Adipocyte (in vitro differentiated cells): ENCODE results near the gene THOC5.
A peak's percentile ranks its signal among the peaks of the same experiment; 100 is the strongest.
"Not testable (repeated sequence)": the region's sequence is repeated elsewhere in the genome, so short reads cannot be mapped to it uniquely, and the experiment has no call there.

Experiments
- DNase-seq: peaks from one replicate; pipeline ENCODE4 v3.0.0-alpha.2; 2015; ENCODE audit warnings: low read depth
- H3K27me3 ChIP-seq: replicated peaks from 2 replicates; pipeline ENCODE4 v1.7.0; 2013; ENCODE audit warnings: mild to moderate bottlenecking, low read length, moderate library complexity; ENCODE audit not compliant: control insufficient read depth, insufficient read depth
- H3K36me3 ChIP-seq: 2 replicates; pipeline ENCODE4 v1.7.0; 2013; ENCODE audit warnings: low read length, mild to moderate bottlenecking, moderate library complexity; ENCODE audit not compliant: control insufficient read depth, insufficient read depth, severe bottlenecking
- H3K4me1 ChIP-seq: 2 replicates; pipeline ENCODE4 v1.7.0; 2013; ENCODE audit warnings: mild to moderate bottlenecking, low read length, moderate library complexity; ENCODE audit not compliant: control insufficient read depth, insufficient read depth
- H3K4me3 ChIP-seq: 2 replicates; pipeline ENCODE4 v1.7.0; 2013; ENCODE audit warnings: mild to moderate bottlenecking, low read length, moderate library complexity
- H3K9ac ChIP-seq: 2 replicates; pipeline ENCODE4 v1.7.0; 2013; ENCODE audit warnings: mild to moderate bottlenecking, low read length, moderate library complexity
- H3K9me3 ChIP-seq: 2 replicates; pipeline ENCODE4 v1.7.0; 2013; ENCODE audit warnings: mild to moderate bottlenecking, low read length, moderate library complexity; ENCODE audit not compliant: control insufficient read depth

THOC5 gene

DNA sequence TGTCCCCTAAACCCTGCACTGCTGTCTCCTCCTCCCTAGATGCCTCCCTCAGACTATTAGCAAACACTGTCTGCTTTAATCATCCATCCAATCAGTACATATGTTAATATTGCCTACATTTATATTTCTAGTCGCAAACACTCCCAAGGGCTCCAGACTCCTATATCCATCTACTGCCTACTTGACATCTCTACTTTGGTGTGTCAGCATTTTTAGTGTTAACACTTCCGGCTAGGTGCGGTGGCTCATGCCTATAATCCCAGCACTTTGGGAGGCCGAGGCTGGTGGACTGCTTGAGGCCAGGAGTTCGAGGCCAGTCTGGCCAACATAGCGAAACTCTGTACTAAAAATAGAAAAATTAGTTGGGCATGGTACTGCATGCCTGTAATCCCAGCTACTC lies 5.5 kb upstream of the THOC5 start:
- peaks cover 11% of the 10 kb centered on the region for H3K4me1 ChIP-seq
- peaks cover 21% of the 10 kb centered on the region for H3K36me3 ChIP-seq
- no peak overlapping the region for H3K9ac ChIP-seq
- DNase-seq = no peak
- H3K9me3 ChIP-seq = no peaks in the 10 kb centered on the region
- H3K27me3 ChIP-seq = no peaks in the 10 kb centered on the region
- H3K4me3 ChIP-seq = no peak overlapping the region

- Histone ChIP-seq H3K9ac (no peak overlapping the region), H3K4me3 (no peak overlapping the region), H3K27me3 (no peaks in the 10 kb centered on the region), H3K9me3 (no peaks in the 10 kb centered on the region), H3K36me3 (peaks cover 15% of the 10 kb centered on the region), H3K4me1 (peaks cover 13% of the 10 kb centered on the region)
- DNase-seq = peak; percentile 38
These were observed 1.6 kb upstream of the THOC5 start for GRCh38 chr22:29555065-29555644.

- Histone ChIP-seq H3K9ac (peak overlapping the region; percentile 91), H3K36me3 (peaks cover 22% of the 10 kb centered on the region), H3K4me3 (peak overlapping the region; percentile 95), H3K4me1 (peaks cover 16% of the 10 kb centered on the region)
- H3K9me3 ChIP-seq, H3K27me3 ChIP-seq, DNase-seq: not testable (repeated sequence)
These were observed 1.2 kb downstream of the THOC5 start for GRCh38 chr22:29552357-29552756.

GRCh38 chr22:29550005-29550404 lies 3.6 kb downstream of the THOC5 start:
- no peak for DNase-seq
- Histone ChIP-seq H3K27me3 (no peaks in the 10 kb centered on the region), H3K9ac (no peak overlapping the region), H3K4me3 (no peak overlapping the region), H3K36me3 (peaks cover 20% of the 10 kb centered on the region), H3K9me3 (no peaks in the 10 kb centered on the region), H3K4me1 (peaks cover 16% of the 10 kb centered on the region)

DNA sequence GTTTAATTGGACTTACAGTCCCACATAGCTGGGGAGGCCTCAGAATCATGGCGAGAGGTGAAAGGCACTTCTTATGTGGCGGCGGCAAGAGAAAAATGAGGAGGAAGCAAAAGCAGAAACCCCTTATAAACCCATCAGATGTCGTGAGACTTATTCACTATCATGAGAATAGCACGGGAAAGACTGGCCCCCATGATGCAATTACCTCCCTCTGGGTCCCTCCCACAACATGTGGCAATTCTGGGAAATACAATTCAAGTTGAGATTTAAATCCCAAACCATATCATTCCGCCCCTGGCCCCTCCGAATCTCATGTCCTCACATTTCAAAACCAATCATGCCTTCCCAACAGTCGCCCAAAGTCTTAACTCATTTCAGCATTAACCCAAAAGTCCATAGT lies 8.5 kb downstream of the THOC5 start:
- H3K36me3 ChIP-seq = peaks cover 64% of the 10 kb centered on the region

DNA sequence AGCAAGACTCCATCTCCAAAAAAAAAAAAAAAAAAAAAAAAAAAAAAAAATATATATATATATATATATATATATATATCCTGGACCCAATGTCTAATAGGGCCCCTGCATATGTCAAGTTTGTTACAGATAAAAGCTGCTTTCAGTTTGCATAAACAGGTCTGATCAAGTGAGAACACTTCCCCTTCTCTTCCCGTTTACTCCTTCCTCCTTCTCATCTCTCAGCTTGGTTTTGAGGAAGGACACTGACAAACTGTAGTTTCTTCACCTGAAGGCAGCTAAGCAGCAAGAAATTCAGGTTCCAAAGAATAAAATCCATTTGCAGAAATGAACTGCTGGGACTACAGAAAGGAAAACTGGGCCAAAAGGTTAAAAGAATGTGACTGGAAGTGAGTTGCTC lies 11.7 kb downstream of the THOC5 start:
- Histone ChIP-seq H3K36me3 (peaks cover 73% of the 10 kb centered on the region), H3K4me1 (peaks cover 3% of the 10 kb centered on the region), H3K9ac (no peak overlapping the region), H3K9me3 (no peaks in the 10 kb centered on the region), H3K4me3 (no peak overlapping the region), H3K27me3 (no peaks in the 10 kb centered on the region)
- DNase-seq = no peak

More for the DNA sequence above, 8.5 kb downstream of the THOC5 start:
- not testable (repeated sequence) for H3K4me3 ChIP-seq, H3K9me3 ChIP-seq, H3K9ac ChIP-seq, DNase-seq, H3K27me3 ChIP-seq, H3K4me1 ChIP-seq

- Histone ChIP-seq H3K4me1 (no peaks in the 10 kb centered on the region), H3K4me3 (no peak overlapping the region), H3K9ac (no peak overlapping the region), H3K27me3 (no peaks in the 10 kb centered on the region), H3K36me3 (peaks cover 86% of the 10 kb centered on the region), H3K9me3 (peaks cover under 1% of the 10 kb centered on the region)
- no peak for DNase-seq
These were observed 14.5 kb downstream of the THOC5 start for GRCh38 chr22:29539105-29539504.

DNA sequence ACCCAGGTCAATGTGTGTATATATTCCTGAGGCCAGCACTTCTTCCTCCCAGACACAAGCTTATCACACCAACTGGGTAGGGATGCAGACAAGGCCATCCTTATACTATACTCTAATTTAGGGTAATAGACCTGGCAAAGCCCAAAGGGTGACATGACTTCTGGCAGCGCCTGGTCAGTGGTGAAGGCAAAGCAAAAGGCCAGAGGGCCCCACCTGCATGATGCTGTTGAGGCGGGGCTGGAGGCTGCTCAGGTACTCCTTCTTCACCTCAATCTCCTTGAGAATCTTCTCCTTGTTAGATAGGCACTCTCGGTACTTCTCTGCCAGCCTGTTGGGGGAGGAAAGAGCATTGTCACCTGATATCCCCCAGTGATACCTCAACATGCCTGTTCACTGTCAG lies 17.1 kb downstream of the THOC5 start:
- H3K27me3 ChIP-seq = no peaks in the 10 kb centered on the region
- H3K9ac ChIP-seq = no peak overlapping the region
- no peak overlapping the region for H3K4me3 ChIP-seq
- no peak for DNase-seq
- peaks cover 91% of the 10 kb centered on the region for H3K36me3 ChIP-seq
- H3K9me3 ChIP-seq = peaks cover 4% of the 10 kb centered on the region
- H3K4me1 ChIP-seq = no peaks in the 10 kb centered on the region

GRCh38 chr22:29531419-29531818 lies 22.1 kb downstream of the THOC5 start:
- no peaks in the 10 kb centered on the region for H3K27me3 ChIP-seq
- peaks cover 89% of the 10 kb centered on the region for H3K36me3 ChIP-seq
- H3K9me3 ChIP-seq = peaks cover 4% of the 10 kb centered on the region
- H3K9ac ChIP-seq = no peak overlapping the region
- H3K4me1 ChIP-seq = no peaks in the 10 kb centered on the region
- H3K4me3 ChIP-seq = no peak overlapping the region
- DNase-seq = no peak

DNA sequence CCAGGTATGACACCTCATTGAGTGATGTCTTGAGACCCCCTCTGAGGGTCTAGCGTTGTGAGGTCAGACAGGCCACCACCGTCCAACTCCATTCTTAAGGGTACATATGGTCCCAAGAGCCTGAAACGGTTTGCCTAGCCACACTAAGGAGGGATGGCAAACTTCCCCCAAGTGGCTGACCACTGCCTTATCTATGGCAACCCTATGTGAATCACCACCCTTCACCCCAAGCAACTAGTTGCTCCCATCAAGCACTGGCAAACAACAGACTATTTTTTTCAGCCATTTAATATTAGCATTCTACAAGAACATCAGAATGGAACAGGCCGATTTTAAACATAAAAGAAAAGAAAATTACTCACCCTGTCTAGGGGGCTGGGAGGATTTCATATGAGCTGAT lies 22.8 kb downstream of the THOC5 start:
- H3K27me3 ChIP-seq = no peaks in the 10 kb centered on the region
- no peak overlapping the region for H3K9ac ChIP-seq
- DNase-seq = no peak
- no peak overlapping the region for H3K4me3 ChIP-seq
- peaks cover 86% of the 10 kb centered on the region for H3K36me3 ChIP-seq
- H3K9me3 ChIP-seq = peaks cover 4% of the 10 kb centered on the region
- peaks cover 2% of the 10 kb centered on the region for H3K4me1 ChIP-seq

- Histone ChIP-seq H3K36me3 (peaks cover 89% of the 10 kb centered on the region), H3K9ac (no peak overlapping the region), H3K27me3 (no peaks in the 10 kb centered on the region), H3K4me1 (peaks cover 11% of the 10 kb centered on the region), H3K4me3 (no peak overlapping the region), H3K9me3 (no peaks in the 10 kb centered on the region)
- no peak for DNase-seq
These were observed 25.4 kb downstream of the THOC5 start for GRCh38 chr22:29528144-29528543.
